MM.1S (cell line): ENCODE measurements around the gene EPHB1.

Source experiments
- DNase-seq: peaks from one replicate; pipeline ENCODE4 v3.0.0-alpha.2; 2015
- H2AFZ ChIP-seq: fragments of 300-600 bp; sonication (generic); 2 replicates; pipeline ENCODE4 v1.6.0; 2016; ENCODE audit warnings: antibody characterized with exemption, low read length
- H3F3A ChIP-seq: fragments of 300-600 bp; sonication (generic); 2 replicates; pipeline ENCODE4 v1.6.1; 2016; ENCODE audit warnings: mild to moderate bottlenecking, antibody characterized with exemption, low read length, moderate library complexity, mixed read lengths; ENCODE audit not compliant: insufficient read depth
- H3K27ac ChIP-seq: fragments of 300-600 bp; sonication (generic); 2 replicates; pipeline ENCODE4 v1.5.1; 2016; ENCODE audit warnings: mild to moderate bottlenecking, low read length
- H3K27me3 ChIP-seq: fragments of 300-600 bp; sonication (generic); replicated peaks from 2 replicates; pipeline ENCODE4 v1.6.0; 2016; ENCODE audit warnings: low read length; ENCODE audit not compliant: insufficient read depth
- H3K36me3 ChIP-seq: fragments of 300-600 bp; sonication (generic); replicated peaks from 2 replicates; pipeline ENCODE4 v1.6.1; 2016; ENCODE audit warnings: mild to moderate bottlenecking, low read length, mixed read lengths; ENCODE audit not compliant: insufficient read depth
- H3K4me1 ChIP-seq: fragments of 300-600 bp; sonication (generic); 2 replicates; pipeline ENCODE4 v1.6.1; 2016; ENCODE audit warnings: low read length, mixed read lengths
- H3K4me2 ChIP-seq: fragments of 300-600 bp; sonication (generic); 2 replicates; pipeline ENCODE4 v1.6.0; 2016; ENCODE audit warnings: low read depth, low read length
- H3K4me3 ChIP-seq: fragments of 300-600 bp; sonication (generic); 2 replicates; pipeline ENCODE4 v1.5.1; 2016; ENCODE audit warnings: low read length, mixed read lengths
- H3K79me2 ChIP-seq: fragments of 300-600 bp; sonication (generic); 2 replicates; pipeline ENCODE4 v1.6.1; 2016; ENCODE audit warnings: mixed run types, low read length, mixed read lengths
- H3K9ac ChIP-seq: fragments of 300-600 bp; sonication (generic); 2 replicates; pipeline ENCODE4 v1.6.1; 2016; ENCODE audit warnings: low read length, mixed read lengths
- H3K9me2 ChIP-seq: fragments of 300-600 bp; sonication (generic); replicated peaks from 2 replicates; pipeline ENCODE4 v1.6.1; 2016; ENCODE audit warnings: mild to moderate bottlenecking, low read length, mixed read lengths; ENCODE audit not compliant: insufficient read depth
- H3K9me3 ChIP-seq: fragments of 300-600 bp; sonication (generic); replicated peaks from 2 replicates; pipeline ENCODE4 v1.6.1; 2016; ENCODE audit warnings: mild to moderate bottlenecking, low read length, mixed read lengths; ENCODE audit not compliant: insufficient read depth
- H4K20me1 ChIP-seq: fragments of 300-600 bp; sonication (generic); 2 replicates; pipeline ENCODE4 v1.6.1; 2016; ENCODE audit warnings: mild to moderate bottlenecking, low read length, moderate library complexity, mixed read lengths; ENCODE audit not compliant: insufficient read depth
- CTCF ChIP-seq: fragments of 300-600 bp; sonication (generic); IDR thresholded peaks from 2 replicates; pipeline ENCODE4 v1.5.1; 2016; ENCODE audit warnings: antibody characterized with exemption, low read length, mixed read lengths
- EZH2 ChIP-seq: fragments of 300-600 bp; sonication (generic); optimal IDR thresholded peaks from 2 replicates; pipeline ENCODE3; 2017; ENCODE audit warnings: low read depth, mild to moderate bottlenecking, antibody characterized with exemption, low read length, mixed read lengths
- EZH2phosphoT487 ChIP-seq: fragments of 300-600 bp; sonication (generic); IDR thresholded peaks from 2 replicates; pipeline ENCODE4 v1.6.1; 2018; ENCODE audit warnings: antibody characterized with exemption, low read length

Gene EPHB1

GRCh38 chr3:135090020-135090717 is 295.1 kb downstream of the EPHB1 start:
- TF ChIP-seq EZH2phosphoT487, result no peak
- TF ChIP-seq EZH2, result no peak
- TF ChIP-seq CTCF, result no peak
- no peaks in the 10 kb centered on the region for H3K4me1 ChIP-seq
- H3K4me3 ChIP-seq, result no peak overlapping the region
- no peaks in the 10 kb centered on the region for H3K9me2 ChIP-seq
- H3K79me2 ChIP-seq, result no peaks in the 10 kb centered on the region
- no peaks in the 10 kb centered on the region for H4K20me1 ChIP-seq
- H3K36me3 ChIP-seq, result no peaks in the 10 kb centered on the region
- H3F3A ChIP-seq, result no peaks in the 10 kb centered on the region
- H2AFZ ChIP-seq, result no peak overlapping the region
- no peak overlapping the region for H3K9ac ChIP-seq
- DNase-seq, result no peak
- no peaks in the 10 kb centered on the region for H3K27me3 ChIP-seq
- no peak overlapping the region for H3K4me2 ChIP-seq
- H3K9me3 ChIP-seq, result no peaks in the 10 kb centered on the region
- H3K27ac ChIP-seq, result no peak overlapping the region

GRCh38 chr3:135091946-135092345 is 296.9 kb downstream of the EPHB1 start:
- H3F3A ChIP-seq, result no peaks in the 10 kb centered on the region
- H3K9me3 ChIP-seq, result no peaks in the 10 kb centered on the region
- no peaks in the 10 kb centered on the region for H4K20me1 ChIP-seq
- no peaks in the 10 kb centered on the region for H3K79me2 ChIP-seq
- TF ChIP-seq CTCF, result no peak
- no peak for TF ChIP-seq EZH2
- TF ChIP-seq EZH2phosphoT487, result no peak
- no peak overlapping the region for H3K4me2 ChIP-seq
- no peak overlapping the region for H3K9ac ChIP-seq
- H3K27me3 ChIP-seq, result no peaks in the 10 kb centered on the region
- no peak overlapping the region for H3K27ac ChIP-seq
- no peaks in the 10 kb centered on the region for H3K36me3 ChIP-seq
- no peak overlapping the region for H2AFZ ChIP-seq
- no peak overlapping the region for H3K4me3 ChIP-seq
- H3K4me1 ChIP-seq, result no peaks in the 10 kb centered on the region
- DNase-seq, result no peak
- H3K9me2 ChIP-seq, result no peaks in the 10 kb centered on the region

GRCh38 chr3:135093121-135093520 is 298.1 kb downstream of the EPHB1 start:
- Histone ChIP-seq H3F3A (no peaks in the 10 kb centered on the region), H3K4me2 (no peak overlapping the region), H3K27me3 (no peaks in the 10 kb centered on the region), H3K4me1 (no peaks in the 10 kb centered on the region), H3K79me2 (no peaks in the 10 kb centered on the region), H3K36me3 (no peaks in the 10 kb centered on the region), H3K9me3 (no peaks in the 10 kb centered on the region), H3K27ac (no peak overlapping the region), H4K20me1 (no peaks in the 10 kb centered on the region), H3K9me2 (no peaks in the 10 kb centered on the region), H2AFZ (no peak overlapping the region), H3K9ac (no peak overlapping the region), H3K4me3 (no peak overlapping the region)
- TF ChIP-seq CTCF (no peak), EZH2phosphoT487 (no peak), EZH2 (no peak)
- no peak for DNase-seq
